Naive thymus-derived CD4-positive, alpha-beta T cell (primary cell): ENCODE results near the gene ALX1. TPM values are rescaled to one million over a fixed set of nuclear protein-coding genes. Genes with fewer than 3 reads are reported as not detected.

Experiments used
- ATAC-seq: fragments of 150-1000 bp; cut with Tn5 transposase; 2 replicates; pipeline ENCODE4 v1.10.0; 2021; ENCODE audit warnings: mild to moderate bottlenecking, moderate library complexity
- CTCF ChIA-PET: fragments of 350-600 bp; sonication (Branson Sonifier 250); formaldehyde crosslinking; loops from one replicate; lab custom pipeline; 2021; ENCODE audit warnings: antibody characterized with exemption; lab: Charles Lee
- POLR2A ChIA-PET: fragments of 350-600 bp; sonication (Branson Sonifier 250); formaldehyde crosslinking; loops from one replicate; lab custom pipeline; 2021; ENCODE audit warnings: antibody characterized with exemption, inconsistent platforms; lab: Charles Lee
- DNase-seq, 9 donors: peaks; one replicate each; pipeline versions ENCODE4 v3.0.0 to v3.0.0-alpha.2; 2020 to 2022; ENCODE audit warnings: mixed read lengths in 1 of 9
- H3K27ac ChIP-seq: one replicate; pipeline ENCODE4 v1.7.0; 2013; ENCODE audit warnings: mild to moderate bottlenecking, low read depth, low read length, moderate library complexity
- H3K27me3 ChIP-seq, 2 donors: one replicate each; pipeline ENCODE4 v1.7.0; 2013; ENCODE audit warnings: low read length in 2 of 2, mild to moderate bottlenecking in 2 of 2, moderate library complexity in 2 of 2; ENCODE audit not compliant: control insufficient read depth in 2 of 2, insufficient read depth in 2 of 2
- H3K36me3 ChIP-seq, 3 experiments: 1 replicate in 2 of 3; 2 replicates in 1 of 3; pipeline ENCODE4 v1.7.0; 2013; ENCODE audit warnings: low read length in 3 of 3, mild to moderate bottlenecking in 3 of 3, moderate library complexity in 1 of 3; ENCODE audit not compliant: insufficient read depth in 3 of 3, control insufficient read depth in 2 of 3
- H3K4me1 ChIP-seq, 2 donors: one replicate each; pipeline ENCODE4 v1.7.0; 2013; ENCODE audit warnings: low read length in 2 of 2, mild to moderate bottlenecking in 2 of 2, moderate library complexity in 1 of 2; ENCODE audit not compliant: control insufficient read depth in 2 of 2, insufficient read depth in 2 of 2
- H3K4me3 ChIP-seq: 2 replicates; pipeline ENCODE4 v1.7.0; 2013; ENCODE audit warnings: mild to moderate bottlenecking, low read length
- H3K9me3 ChIP-seq, 3 experiments: 1 replicate in 2 of 3; 2 replicates in 1 of 3; pipeline ENCODE4 v1.7.0; 2013; ENCODE audit warnings: low read length in 3 of 3; ENCODE audit not compliant: control insufficient read depth in 2 of 3
- H3K27ac Mint-ChIP-seq, 9 donors: one replicate each; pipeline ENCODE4 v1.8.0; 2020 to 2022; ENCODE audit warnings: mixed read lengths in 9 of 9, mild to moderate bottlenecking in 8 of 9, moderate library complexity in 5 of 9, inconsistent platforms in 2 of 9
- H3K27me3 Mint-ChIP-seq, 5 donors: one replicate each; pipeline ENCODE4 v1.8.0; 2021 to 2022; ENCODE audit warnings: mixed read lengths in 5 of 5, mild to moderate bottlenecking in 1 of 5
- H3K36me3 Mint-ChIP-seq, 5 donors: one replicate each; pipeline ENCODE4 v1.8.0; 2020 to 2022; ENCODE audit warnings: mixed read lengths in 5 of 5, mild to moderate bottlenecking in 3 of 5, inconsistent platforms in 1 of 5
- H3K4me1 Mint-ChIP-seq, 7 donors: one replicate each; pipeline ENCODE4 v1.8.0; 2020 to 2022; ENCODE audit warnings: mixed read lengths in 7 of 7, mild to moderate bottlenecking in 3 of 7, inconsistent platforms in 1 of 7
- H3K4me3 Mint-ChIP-seq, 10 donors: one replicate each; pipeline ENCODE4 v1.8.0; 2020 to 2022; ENCODE audit warnings: mild to moderate bottlenecking in 10 of 10, mixed read lengths in 10 of 10, moderate library complexity in 6 of 10, inconsistent platforms in 2 of 10
- H3K9me3 Mint-ChIP-seq, 11 donors: one replicate each; pipeline ENCODE4 v1.8.0; 2020 to 2022; ENCODE audit warnings: mixed read lengths in 11 of 11, mild to moderate bottlenecking in 4 of 11, inconsistent platforms in 1 of 11, moderate library complexity in 1 of 11
- intact Hi-C, 2 donors: fragments of 100-400 bp; cut with micrococcal nuclease; formaldehyde crosslinking; loops; one replicate each; pipeline ENCODE4 v1.15.1; 2023
- polyA plus RNA-seq, 2 donors: library from polyadenylated mRNA; unstranded; fragments of 300-500 nt; fragmentation: Illumina TruSeq; gene quantifications; one replicate each; pipeline ENCODE4 v1.2.3, GENCODE V29; 2021
- total RNA-seq, 6 experiments: library from RNA in 5 of 6; stranded (reverse) in 5 of 6; gene quantifications; 1 replicate in 5 of 6; 2 replicates in 1 of 6; pipeline ENCODE4 v1.2.3 and lab custom pipeline; 2021 to 2026

ALX1 gene
- total and polyA plus RNA-seq, 7 experiments from 2014 or later = not detected

DNA sequence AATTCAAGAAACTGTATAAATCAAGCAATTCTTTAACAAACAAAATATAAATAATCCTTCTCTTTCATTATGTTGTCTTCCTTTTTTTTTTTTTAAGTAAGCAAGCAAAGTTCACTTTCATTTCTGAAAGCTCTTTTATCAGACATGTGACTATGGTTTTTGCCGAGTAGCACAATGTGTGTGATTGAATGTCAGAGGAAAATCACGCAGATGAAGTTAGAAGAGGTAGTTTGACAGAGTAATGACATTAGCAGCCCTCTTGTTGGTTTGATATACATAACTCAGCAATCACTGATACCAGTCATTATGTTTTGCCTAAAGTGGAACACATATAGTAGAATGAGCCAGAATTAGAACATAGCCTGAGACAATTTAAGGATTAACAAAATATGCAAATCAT is 19.0 kb downstream of the ALX1 start:
- no peaks in the 10 kb centered on the region for H3K27me3 ChIP-seq
- H3K9me3 Mint-ChIP-seq = peaks cover 0 to 10% (median 0%) of the 10 kb centered on the region in 11 donors
- peaks cover 0 to 5% (median 0%) of the 10 kb centered on the region in 7 donors for H3K4me1 Mint-ChIP-seq

DNA sequence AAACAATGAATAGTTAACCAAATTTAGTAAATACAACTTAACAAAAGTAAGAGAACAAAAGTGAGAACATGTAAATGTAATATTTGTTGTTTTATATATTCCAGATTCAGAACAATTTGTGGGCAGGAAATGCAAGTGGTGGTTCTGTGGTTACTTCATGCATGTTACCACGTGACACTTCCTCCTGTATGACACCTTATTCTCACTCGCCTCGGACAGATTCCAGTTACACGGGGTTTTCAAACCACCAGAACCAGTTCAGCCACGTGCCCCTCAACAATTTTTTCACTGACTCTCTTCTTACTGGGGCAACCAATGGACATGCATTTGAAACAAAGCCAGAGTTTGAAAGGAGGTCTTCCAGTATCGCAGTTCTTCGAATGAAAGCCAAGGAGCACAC is 21.0 kb downstream of the ALX1 start:
- H3K4me1 Mint-ChIP-seq = peaks cover 0 to 5% (median 0%) of the 10 kb centered on the region in 7 donors
- Histone ChIP-seq H3K4me1 (no peaks in the 10 kb centered on the region), H3K36me3 (no peaks in the 10 kb centered on the region), H3K27me3 (no peaks in the 10 kb centered on the region), H3K9me3 (no peaks in the 10 kb centered on the region), H3K27ac (no peak overlapping the region), H3K4me3 (no peak overlapping the region)
- H3K27ac Mint-ChIP-seq = no peak overlapping the region
- DNase-seq (no peak), ATAC-seq (no peak)
- ChIA-PET POLR2A (no interaction called here), CTCF (interaction anchor here (0.6 kb wide), 1 partner anchor 70 kb away, joined by 3 read pairs; no protein-coding TSS in a partner anchor)
- peaks cover 0 to 10% (median 0%) of the 10 kb centered on the region in 11 donors for H3K9me3 Mint-ChIP-seq
- H3K27me3 Mint-ChIP-seq = no peaks in the 10 kb centered on the region
- no peaks in the 10 kb centered on the region for H3K36me3 Mint-ChIP-seq
- H3K4me3 Mint-ChIP-seq = no peak overlapping the region
- intact Hi-C loops = no loop called here

More for the DNA sequence above, 19.0 kb downstream of the ALX1 start:
- intact Hi-C loops = no loop called here
- Histone ChIP-seq H3K27ac (no peak overlapping the region), H3K4me3 (no peak overlapping the region), H3K36me3 (no peaks in the 10 kb centered on the region), H3K9me3 (no peaks in the 10 kb centered on the region), H3K4me1 (no peaks in the 10 kb centered on the region)
- CTCF ChIA-PET = no interaction called here
- ATAC-seq = no peak
- Mint-ChIP-seq H3K4me3 (no peak overlapping the region), H3K36me3 (no peaks in the 10 kb centered on the region), H3K27me3 (no peaks in the 10 kb centered on the region), H3K27ac (no peak overlapping the region)
- DNase-seq = no peak
- POLR2A ChIA-PET = no interaction called here

DNA sequence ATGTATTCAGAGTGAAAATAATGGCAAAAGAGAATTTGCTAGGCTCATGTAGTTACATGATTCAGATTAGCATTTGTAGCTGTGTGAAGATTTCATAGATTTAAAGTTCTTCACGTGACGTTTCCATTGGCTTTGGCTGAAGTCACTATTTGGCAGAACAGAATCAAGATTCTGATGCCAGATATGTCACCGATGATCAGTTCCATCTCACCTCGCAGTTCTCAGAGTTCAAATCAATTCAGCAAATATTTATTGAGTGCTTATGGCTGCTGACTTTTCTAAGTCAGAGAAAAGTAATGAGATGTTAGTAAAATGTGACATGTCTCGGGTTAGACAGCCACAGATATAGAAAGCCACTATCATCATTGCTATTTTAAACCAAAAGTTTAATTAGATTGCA is 28.4 kb downstream of the ALX1 start:
- Histone ChIP-seq H3K4me3 (no peak overlapping the region), H3K4me1 (no peaks in the 10 kb centered on the region), H3K27ac (no peak overlapping the region), H3K27me3 (no peaks in the 10 kb centered on the region), H3K36me3 (no peaks in the 10 kb centered on the region), H3K9me3 (peaks cover 0 to 4% (median 0%) of the 10 kb centered on the region in 3 experiments)
- H3K9me3 Mint-ChIP-seq = peaks cover 0 to 1% (median 0%) of the 10 kb centered on the region in 11 donors
- no peaks in the 10 kb centered on the region for H3K36me3 Mint-ChIP-seq
- H3K27ac Mint-ChIP-seq = no peak overlapping the region
- intact Hi-C loops = no loop called here
- ChIA-PET CTCF (no interaction called here), POLR2A (no interaction called here)
- no peak for ATAC-seq
- H3K4me1 Mint-ChIP-seq = no peaks in the 10 kb centered on the region
- H3K4me3 Mint-ChIP-seq = no peak overlapping the region
- no peaks in the 10 kb centered on the region for H3K27me3 Mint-ChIP-seq
- DNase-seq = no peak

DNA sequence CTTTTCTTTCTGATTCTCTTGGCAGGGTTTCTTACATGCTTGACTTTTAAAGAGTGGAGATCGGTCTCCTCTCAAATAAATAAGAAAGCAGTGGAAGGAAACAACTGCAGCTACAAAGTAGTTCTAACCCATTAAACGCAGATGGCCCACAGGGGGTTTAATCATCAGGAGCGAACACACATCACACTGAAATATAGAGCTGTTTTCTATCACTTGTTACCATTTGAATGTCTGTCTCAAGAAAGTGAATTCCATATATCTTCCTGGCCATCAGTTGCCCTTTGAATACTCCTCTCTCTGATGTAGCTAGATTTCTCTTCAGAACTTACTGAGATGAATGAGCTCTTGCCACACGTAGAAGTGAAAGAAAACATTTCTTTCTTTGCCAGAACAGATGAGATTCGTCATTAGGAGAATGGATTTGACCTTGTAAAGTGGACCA is 29.1 kb downstream of the ALX1 start:
- ChIA-PET CTCF (no interaction called here), POLR2A (no interaction called here)
- Histone ChIP-seq H3K9me3 (peaks cover 0 to 4% (median 0%) of the 10 kb centered on the region in 3 experiments), H3K4me1 (no peaks in the 10 kb centered on the region), H3K4me3 (no peak overlapping the region), H3K27ac (no peak overlapping the region), H3K36me3 (no peaks in the 10 kb centered on the region), H3K27me3 (no peaks in the 10 kb centered on the region)
- DNase-seq = no peak
- no peak for ATAC-seq
- H3K9me3 Mint-ChIP-seq = peaks cover 0 to 3% (median 0%) of the 10 kb centered on the region in 11 donors
- H3K4me1 Mint-ChIP-seq = no peaks in the 10 kb centered on the region
- intact Hi-C loops = no loop called here
- H3K27me3 Mint-ChIP-seq = no peaks in the 10 kb centered on the region
- H3K36me3 Mint-ChIP-seq = no peaks in the 10 kb centered on the region
- no peak overlapping the region for H3K27ac Mint-ChIP-seq
- no peak overlapping the region for H3K4me3 Mint-ChIP-seq

DNA sequence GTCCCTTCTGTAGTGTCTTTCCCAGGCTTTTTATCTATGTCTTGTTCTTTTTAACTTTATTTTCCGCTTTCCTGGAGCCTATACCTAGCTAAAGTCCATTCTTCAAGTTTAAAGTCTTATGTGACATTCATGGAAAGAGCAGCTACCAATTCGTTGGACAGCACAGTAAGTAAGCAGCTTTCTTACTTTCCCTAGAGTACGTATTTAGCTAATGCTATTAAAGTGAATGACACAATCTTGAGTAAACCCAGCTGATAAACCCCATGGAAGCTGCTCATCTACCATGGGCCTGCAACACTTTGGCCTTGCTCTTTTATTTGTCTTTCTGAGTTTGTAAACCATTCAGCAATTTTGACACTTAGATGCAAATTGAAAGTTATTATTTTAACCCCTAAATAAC is 30.0 kb downstream of the ALX1 start:
- CTCF ChIA-PET = no interaction called here
- Mint-ChIP-seq H3K4me3 (no peak overlapping the region), H3K27ac (no peak overlapping the region), H3K36me3 (no peaks in the 10 kb centered on the region), H3K9me3 (peaks cover 0 to 3% (median 0%) of the 10 kb centered on the region in 11 donors), H3K4me1 (no peaks in the 10 kb centered on the region), H3K27me3 (no peaks in the 10 kb centered on the region)
- Histone ChIP-seq H3K4me3 (no peak overlapping the region), H3K4me1 (no peaks in the 10 kb centered on the region), H3K36me3 (no peaks in the 10 kb centered on the region), H3K9me3 (peaks cover 0 to 4% (median 0%) of the 10 kb centered on the region in 3 experiments), H3K27ac (no peak overlapping the region), H3K27me3 (no peaks in the 10 kb centered on the region)
- no peak for ATAC-seq
- DNase-seq = no peak
- POLR2A ChIA-PET = no interaction called here
- intact Hi-C loops = no loop called here

DNA sequence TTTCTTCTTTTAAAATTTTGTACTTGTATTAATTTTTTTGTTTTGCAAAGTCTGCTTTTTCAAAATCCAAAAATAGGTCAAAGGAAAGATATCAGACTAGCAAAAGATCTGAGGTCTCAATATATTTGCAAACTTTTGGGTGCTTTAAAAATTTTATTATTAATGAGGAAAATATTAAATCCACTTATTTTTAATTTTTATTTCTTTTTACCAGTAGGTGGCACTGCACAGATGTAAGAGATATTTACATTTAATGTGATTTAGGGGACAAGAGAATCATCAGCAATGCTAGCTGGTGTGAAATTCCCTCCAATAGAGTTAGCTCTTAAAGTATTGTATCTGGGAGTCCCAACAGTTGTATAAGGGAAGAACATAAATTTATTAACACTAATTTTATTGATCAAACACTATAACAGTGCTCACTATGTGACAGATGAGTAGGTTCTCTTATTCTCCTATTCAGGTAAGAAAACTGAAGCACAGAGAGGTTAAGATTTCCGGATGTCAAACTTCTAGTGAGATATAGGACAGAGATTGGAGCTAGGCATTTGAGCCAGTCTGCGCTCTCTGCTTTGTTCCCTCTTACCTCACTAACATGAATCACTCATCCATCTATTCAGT is 30.5 kb downstream of the ALX1 start:
- CTCF ChIA-PET = no interaction called here
- peaks cover 0 to 4% (median 0%) of the 10 kb centered on the region in 3 experiments for H3K9me3 ChIP-seq
- Mint-ChIP-seq H3K9me3 (peaks cover 0 to 3% (median 0%) of the 10 kb centered on the region in 11 donors), H3K27ac (no peak overlapping the region), H3K36me3 (no peaks in the 10 kb centered on the region), H3K4me1 (no peaks in the 10 kb centered on the region), H3K4me3 (no peak overlapping the region), H3K27me3 (no peaks in the 10 kb centered on the region)
- H3K4me3 ChIP-seq = no peak overlapping the region
- intact Hi-C loops = no loop called here
- DNase-seq = no peak
- no peak for ATAC-seq
- no peaks in the 10 kb centered on the region for H3K4me1 ChIP-seq
- H3K27ac ChIP-seq = no peak overlapping the region
- H3K27me3 ChIP-seq = no peaks in the 10 kb centered on the region
- H3K36me3 ChIP-seq = no peaks in the 10 kb centered on the region
- POLR2A ChIA-PET = no interaction called here
